ENCODE results near the gene ODAD2. TPM values are rescaled to one million over a fixed set of nuclear protein-coding genes. Genes with fewer than 3 reads are reported as not detected.

The ODAD2 gene, protein sequence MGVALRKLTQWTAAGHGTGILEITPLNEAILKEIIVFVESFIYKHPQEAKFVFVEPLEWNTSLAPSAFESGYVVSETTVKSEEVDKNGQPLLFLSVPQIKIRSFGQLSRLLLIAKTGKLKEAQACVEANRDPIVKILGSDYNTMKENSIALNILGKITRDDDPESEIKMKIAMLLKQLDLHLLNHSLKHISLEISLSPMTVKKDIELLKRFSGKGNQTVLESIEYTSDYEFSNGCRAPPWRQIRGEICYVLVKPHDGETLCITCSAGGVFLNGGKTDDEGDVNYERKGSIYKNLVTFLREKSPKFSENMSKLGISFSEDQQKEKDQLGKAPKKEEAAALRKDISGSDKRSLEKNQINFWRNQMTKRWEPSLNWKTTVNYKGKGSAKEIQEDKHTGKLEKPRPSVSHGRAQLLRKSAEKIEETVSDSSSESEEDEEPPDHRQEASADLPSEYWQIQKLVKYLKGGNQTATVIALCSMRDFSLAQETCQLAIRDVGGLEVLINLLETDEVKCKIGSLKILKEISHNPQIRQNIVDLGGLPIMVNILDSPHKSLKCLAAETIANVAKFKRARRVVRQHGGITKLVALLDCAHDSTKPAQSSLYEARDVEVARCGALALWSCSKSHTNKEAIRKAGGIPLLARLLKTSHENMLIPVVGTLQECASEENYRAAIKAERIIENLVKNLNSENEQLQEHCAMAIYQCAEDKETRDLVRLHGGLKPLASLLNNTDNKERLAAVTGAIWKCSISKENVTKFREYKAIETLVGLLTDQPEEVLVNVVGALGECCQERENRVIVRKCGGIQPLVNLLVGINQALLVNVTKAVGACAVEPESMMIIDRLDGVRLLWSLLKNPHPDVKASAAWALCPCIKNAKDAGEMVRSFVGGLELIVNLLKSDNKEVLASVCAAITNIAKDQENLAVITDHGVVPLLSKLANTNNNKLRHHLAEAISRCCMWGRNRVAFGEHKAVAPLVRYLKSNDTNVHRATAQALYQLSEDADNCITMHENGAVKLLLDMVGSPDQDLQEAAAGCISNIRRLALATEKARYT
- 0.49 and 1.1 TPM in 2 replicates for total RNA-seq

DNA sequence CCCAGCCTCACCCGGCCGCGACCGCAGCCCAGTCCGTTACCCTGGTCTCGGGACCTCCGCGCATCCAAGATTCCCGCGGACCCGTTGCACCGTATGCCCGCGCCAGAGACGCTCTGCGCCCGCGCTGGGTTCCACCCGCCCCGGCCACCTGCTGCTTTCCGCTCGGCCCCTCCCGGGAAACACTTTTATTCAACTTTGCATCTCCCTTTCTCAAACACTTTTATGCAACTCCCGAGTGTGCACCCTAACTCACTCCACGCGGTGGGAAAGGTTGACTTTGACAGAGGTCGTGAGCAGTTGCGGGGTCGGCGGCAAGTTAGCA, at the start of gene ODAD2:
Gene ODAD2 (minus strand): TSS at position 126 of the 322 bp plus-strand sequence. CDS start 3,937 bp downstream, outside the sequence.

Small RNA genes within 50 kb of the gene (small RNA-seq; reads per million reads assigned to genes)
- not detected for gene MRPS21P5
- not detected for gene RN7SKP132
